Uterus (tissue), 2 donors: ENCODE measurements around the gene AUTS2.

ENCODE experiments used
- CTCF ChIP-seq, 4 experiments: fragments of 200-600 bp in 2 of 4; fragments of 450-650 bp in 2 of 4; sonication (generic) in 2 of 4; IDR thresholded peaks; one replicate each; pipeline ENCODE4 v1.5.1; 2016 to 2019; ENCODE audit warnings: antibody characterized with exemption in 4 of 4, mild to moderate bottlenecking in 2 of 4, moderate library complexity in 1 of 4
- POLR2A ChIP-seq, 2 donors: fragments of 450-650 bp; IDR thresholded peaks; one replicate each; pipeline ENCODE4 v1.6.1; 2016; ENCODE audit warnings: antibody characterized with exemption in 2 of 2, mild to moderate bottlenecking in 1 of 2, moderate library complexity in 1 of 2

GRCh38 chr7:70771451-70771850 lies 1173.2 kb downstream of the AUTS2 start:
- TF ChIP-seq CTCF (IDR thresholded peaks at IDR 0.05) (no peak), POLR2A (IDR thresholded peaks at IDR 0.05) (no peak)
